Glutamatergic neuron (in vitro differentiated cells): ENCODE measurements around the gene RAB24. TPM values are rescaled to one million over a fixed set of nuclear protein-coding genes. Genes with fewer than 3 reads are reported as not detected.

Experiments used
- DNase-seq: peaks from one replicate; pipeline ENCODE4 v3.0.0; 2022
- H3K27ac Mint-ChIP-seq: one replicate; pipeline ENCODE4 v1.8.0; 2020; ENCODE audit warnings: mild to moderate bottlenecking, mixed read lengths, inconsistent platforms; ENCODE audit not compliant: unreplicated experiment
- H3K27me3 Mint-ChIP-seq: one replicate; pipeline ENCODE4 v1.8.0; 2020; ENCODE audit warnings: mild to moderate bottlenecking, moderate library complexity, mixed read lengths, inconsistent platforms; ENCODE audit not compliant: unreplicated experiment
- H3K36me3 Mint-ChIP-seq: one replicate; pipeline ENCODE4 v1.8.0; 2020; ENCODE audit warnings: mild to moderate bottlenecking, mixed read lengths, inconsistent platforms; ENCODE audit not compliant: unreplicated experiment
- H3K4me1 Mint-ChIP-seq: one replicate; pipeline ENCODE4 v1.8.0; 2020; ENCODE audit warnings: mild to moderate bottlenecking, low read depth, mixed read lengths, inconsistent platforms; ENCODE audit not compliant: unreplicated experiment
- H3K4me3 Mint-ChIP-seq: one replicate; pipeline ENCODE4 v1.8.0; 2020; ENCODE audit warnings: mild to moderate bottlenecking, mixed read lengths, inconsistent platforms; ENCODE audit not compliant: unreplicated experiment
- H3K9me3 Mint-ChIP-seq: one replicate; pipeline ENCODE4 v1.8.0; 2020; ENCODE audit warnings: mild to moderate bottlenecking, moderate library complexity, mixed read lengths, inconsistent platforms; ENCODE audit not compliant: unreplicated experiment
- total RNA-seq: library from RNA; stranded (reverse); fragmentation: NEBNext Ultra II Directional; extraction: Animal tissue kit (Norgen Biotek cat#: 25700); gene quantifications from one replicate; pipeline ENCODE4 v1.2.1, GENCODE V29; 2021; ENCODE audit not compliant: unreplicated experiment
- TF ChIP-seq, protein P1 (sequence below): fragments of 200-600 bp; sonication (generic); IDR thresholded peaks from one replicate; pipeline ENCODE4 v1.5.0; 2021; ENCODE audit not compliant: partially characterized antibody, unreplicated experiment

RAB24 gene
- total RNA-seq, 1 donor from 2014 or later = 13.5 TPM

- Mint-ChIP-seq H3K36me3 (no peaks in the 10 kb centered on the region), H3K4me1 (peaks cover 20% of the 10 kb centered on the region), H3K9me3 (peaks cover 9% of the 10 kb centered on the region)
Observed at GRCh38 chr5:177302354-177303110, 987 bp downstream of the RAB24 start.

GRCh38 chr5:177301503-177302165 lies 1.9 kb downstream of the RAB24 start:
- Mint-ChIP-seq H3K27me3 (peaks cover 28% of the 10 kb centered on the region), H3K4me1 (peaks cover 20% of the 10 kb centered on the region), H3K27ac (no peak overlapping the region), H3K4me3 (peak overlapping the region; percentile 86), H3K36me3 (no peaks in the 10 kb centered on the region), H3K9me3 (peaks cover 9% of the 10 kb centered on the region)
- TF ChIP-seq, protein P1, sequence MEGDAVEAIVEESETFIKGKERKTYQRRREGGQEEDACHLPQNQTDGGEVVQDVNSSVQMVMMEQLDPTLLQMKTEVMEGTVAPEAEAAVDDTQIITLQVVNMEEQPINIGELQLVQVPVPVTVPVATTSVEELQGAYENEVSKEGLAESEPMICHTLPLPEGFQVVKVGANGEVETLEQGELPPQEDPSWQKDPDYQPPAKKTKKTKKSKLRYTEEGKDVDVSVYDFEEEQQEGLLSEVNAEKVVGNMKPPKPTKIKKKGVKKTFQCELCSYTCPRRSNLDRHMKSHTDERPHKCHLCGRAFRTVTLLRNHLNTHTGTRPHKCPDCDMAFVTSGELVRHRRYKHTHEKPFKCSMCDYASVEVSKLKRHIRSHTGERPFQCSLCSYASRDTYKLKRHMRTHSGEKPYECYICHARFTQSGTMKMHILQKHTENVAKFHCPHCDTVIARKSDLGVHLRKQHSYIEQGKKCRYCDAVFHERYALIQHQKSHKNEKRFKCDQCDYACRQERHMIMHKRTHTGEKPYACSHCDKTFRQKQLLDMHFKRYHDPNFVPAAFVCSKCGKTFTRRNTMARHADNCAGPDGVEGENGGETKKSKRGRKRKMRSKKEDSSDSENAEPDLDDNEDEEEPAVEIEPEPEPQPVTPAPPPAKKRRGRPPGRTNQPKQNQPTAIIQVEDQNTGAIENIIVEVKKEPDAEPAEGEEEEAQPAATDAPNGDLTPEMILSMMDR = no peak
- DNase-seq = no peak

More at GRCh38 chr5:177302354-177303110, 987 bp downstream of the RAB24 start:
- Mint-ChIP-seq H3K27ac (no peak overlapping the region), H3K4me3 (peak overlapping the region; percentile 86), H3K27me3 (peaks cover 26% of the 10 kb centered on the region)
- TF ChIP-seq, protein P1 = no peak
- DNase-seq = no peak

- TF ChIP-seq, protein P1 = no peak
- H3K4me1 Mint-ChIP-seq = peaks cover 20% of the 10 kb centered on the region
- peaks cover 11% of the 10 kb centered on the region for H3K9me3 Mint-ChIP-seq
- peak overlapping the region; percentile 20 for H3K4me3 Mint-ChIP-seq
- no peak overlapping the region for H3K27ac Mint-ChIP-seq
- H3K36me3 Mint-ChIP-seq = no peaks in the 10 kb centered on the region
- no peak for DNase-seq
- peaks cover 29% of the 10 kb centered on the region for H3K27me3 Mint-ChIP-seq
Observed at GRCh38 chr5:177300951-177301350, 2.6 kb downstream of the RAB24 start.

- H3K4me1 Mint-ChIP-seq = peaks cover 21% of the 10 kb centered on the region
- H3K36me3 Mint-ChIP-seq = peaks cover 3% of the 10 kb centered on the region
- peaks cover 11% of the 10 kb centered on the region for H3K9me3 Mint-ChIP-seq
- H3K27ac Mint-ChIP-seq = peak overlapping the region; percentile 38
- TF ChIP-seq, protein P1 = no peak
- peaks cover 29% of the 10 kb centered on the region for H3K27me3 Mint-ChIP-seq
- H3K4me3 Mint-ChIP-seq = no peak overlapping the region
- DNase-seq = no peak
Observed at GRCh38 chr5:177300236-177300880, 3.2 kb downstream of the RAB24 start.
